ENCODE measurements around the gene BTG2. TPM values are rescaled to one million over a fixed set of nuclear protein-coding genes. Genes with fewer than 3 reads are reported as not detected.

Gene BTG2
- total RNA-seq, 1 experiment from 2014 or later: 2.9 TPM

- Mint-ChIP-seq H3K4me3 (no peak overlapping the region), H3K27ac (no peak overlapping the region), H3K36me3 (ENCODE audit: insufficient read depth in 1 of 3, low read depth in 3 of 3) (no peaks in the 10 kb centered on the region), H3K9me3 (no peaks in the 10 kb centered on the region), H3K27me3 (ENCODE audit: low read depth) (peaks cover 45% of the 10 kb centered on the region), H3K4me1 (peaks cover 5 to 14% of the 10 kb centered on the region in 2 experiments)
- Histone ChIP-seq H3K4me1 (ENCODE audit: insufficient read depth, low read length) (no peaks in the 10 kb centered on the region), H3K4me2 (ENCODE audit: insufficient read depth, insufficient read length, low read length) (no peak overlapping the region), H4K5ac (ENCODE audit: insufficient read length, low read depth, low read length) (no peak overlapping the region), H2BK20ac (ENCODE audit: low read depth, low read length, poor library complexity, severe bottlenecking) (no peak overlapping the region), H2BK5ac (ENCODE audit: insufficient read length, low read length) (no peak overlapping the region), H4K8ac (replicated peaks; ENCODE audit: insufficient read length, low read depth, low read length) (no peak overlapping the region), H2AFZ (ENCODE audit: low read length) (no peak overlapping the region), H3K23ac (ENCODE audit: insufficient read length, low read depth, low read length) (no peak overlapping the region), H3K9me3 (ENCODE audit: control insufficient read depth, low read depth, low read length) (no peaks in the 10 kb centered on the region), H2AK5ac (ENCODE audit: insufficient read length, low read length) (no peak overlapping the region), H4K20me1 (ENCODE audit: control insufficient read depth, insufficient read depth, insufficient read length) (no peaks in the 10 kb centered on the region), H3K14ac (ENCODE audit: insufficient read depth, low read length) (no peak overlapping the region), H2BK15ac (ENCODE audit: low read depth, low read length) (no peak overlapping the region), H3K27me3 (ENCODE audit: insufficient read depth, low read length) (no peaks in the 10 kb centered on the region), H3K18ac (ENCODE audit: insufficient read length, low read depth, low read length) (no peak overlapping the region), H2BK120ac (ENCODE audit: low read depth, low read length, poor library complexity, severe bottlenecking) (no peak overlapping the region), H3T11ph (ENCODE audit: low read length) (no peak overlapping the region), H2BK12ac (ENCODE audit: insufficient read length, low read depth, low read length) (no peak overlapping the region), H3K9ac (ENCODE audit: extremely low read depth, insufficient read length, low read length) (no peak overlapping the region), H3K23me2 (ENCODE audit: insufficient read length, low read depth, low read length, poor library complexity, severe bottlenecking) (no peaks in the 10 kb centered on the region), H3K27ac (ENCODE audit: insufficient read length, low read depth, low read length) (no peak overlapping the region), H3K56ac (ENCODE audit: insufficient read length, low read depth, low read length) (no peak overlapping the region), H4K91ac (ENCODE audit: insufficient read length, low read depth, low read length) (no peak overlapping the region), H3K79me1 (ENCODE audit: insufficient read depth, low read depth, low read length, poor library complexity, severe bottlenecking) (no peaks in the 10 kb centered on the region), H3K79me2 (ENCODE audit: insufficient read depth, low read length) (no peaks in the 10 kb centered on the region), H3K4ac (ENCODE audit: low read depth, low read length) (no peak overlapping the region)
- DNase-seq: no peak
- TF ChIP-seq CTCF (conservative IDR thresholded peaks at IDR 0.05): no peak
- WGBS (ENCODE audit: extremely low coverage, insufficient read length, low lambda C conversion rate): no CpG with 5 or more reads among the region's 4 CpGs
Measured at GRCh38 chr1:203335503-203335902, 30.2 kb downstream of the BTG2 start.
